Activated gamma-delta T cell treated with anti-CD3 and anti-CD28 coated beads, Interleukin-2, amount 50 U/mL, for 16 hours (primary cell): ENCODE data around the gene TMEM114.
A peak's percentile ranks its signal among the peaks of the same experiment; 100 is the strongest.

Experiments used
- DNase-seq: peaks from one replicate; pipeline ENCODE4 v3.0.0-alpha.2; 2020; ENCODE audit warnings: low read depth

TMEM114 gene

DNA sequence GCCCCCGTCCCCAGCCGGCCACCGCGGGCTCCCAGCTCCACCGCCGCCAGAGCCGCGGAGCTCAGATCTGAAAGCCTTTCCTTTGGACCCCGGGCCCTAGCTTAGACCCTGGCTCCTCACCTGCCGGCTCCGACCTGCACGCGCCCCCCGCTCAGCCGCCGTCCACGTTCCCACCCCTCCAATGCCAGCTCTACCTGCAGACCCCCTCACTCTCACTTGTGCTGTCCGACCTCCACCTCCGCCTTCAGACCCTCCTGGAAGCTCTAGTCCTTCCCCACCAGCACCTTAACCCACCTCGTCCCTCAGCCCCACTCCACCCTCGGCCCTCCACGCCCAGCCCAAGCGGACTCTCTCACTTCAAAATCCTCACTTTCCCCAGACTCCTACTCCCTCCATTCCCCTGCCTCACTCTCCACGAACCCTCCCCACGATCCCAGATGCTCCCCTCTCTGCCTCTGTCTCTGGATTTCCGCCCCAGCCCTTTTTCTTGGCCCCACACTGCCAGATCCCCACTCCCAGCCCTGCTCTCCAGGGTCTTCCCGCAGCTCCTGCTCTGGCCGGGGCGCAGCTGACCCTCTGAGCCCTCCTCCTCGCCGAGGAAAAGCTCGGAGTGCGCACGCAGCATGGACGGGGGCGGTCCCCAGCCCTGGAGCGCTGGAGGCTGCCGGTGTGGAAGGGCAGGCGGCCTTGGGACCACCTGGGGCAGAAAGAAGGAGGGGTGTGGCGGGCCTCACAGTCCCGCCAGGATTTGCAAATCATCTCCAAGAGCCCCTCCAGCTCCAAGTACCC, at the start of gene TMEM114:
TSS of gene TMEM114 (minus strand) at position 612 of the 789 bp plus-strand sequence. CDS start 673 bp downstream, outside the sequence.
- no peak for DNase-seq

GRCh38 chr16:8639694-8640093, 49.4 kb upstream of the TMEM114 start:
- DNase-seq, result no peak

DNA sequence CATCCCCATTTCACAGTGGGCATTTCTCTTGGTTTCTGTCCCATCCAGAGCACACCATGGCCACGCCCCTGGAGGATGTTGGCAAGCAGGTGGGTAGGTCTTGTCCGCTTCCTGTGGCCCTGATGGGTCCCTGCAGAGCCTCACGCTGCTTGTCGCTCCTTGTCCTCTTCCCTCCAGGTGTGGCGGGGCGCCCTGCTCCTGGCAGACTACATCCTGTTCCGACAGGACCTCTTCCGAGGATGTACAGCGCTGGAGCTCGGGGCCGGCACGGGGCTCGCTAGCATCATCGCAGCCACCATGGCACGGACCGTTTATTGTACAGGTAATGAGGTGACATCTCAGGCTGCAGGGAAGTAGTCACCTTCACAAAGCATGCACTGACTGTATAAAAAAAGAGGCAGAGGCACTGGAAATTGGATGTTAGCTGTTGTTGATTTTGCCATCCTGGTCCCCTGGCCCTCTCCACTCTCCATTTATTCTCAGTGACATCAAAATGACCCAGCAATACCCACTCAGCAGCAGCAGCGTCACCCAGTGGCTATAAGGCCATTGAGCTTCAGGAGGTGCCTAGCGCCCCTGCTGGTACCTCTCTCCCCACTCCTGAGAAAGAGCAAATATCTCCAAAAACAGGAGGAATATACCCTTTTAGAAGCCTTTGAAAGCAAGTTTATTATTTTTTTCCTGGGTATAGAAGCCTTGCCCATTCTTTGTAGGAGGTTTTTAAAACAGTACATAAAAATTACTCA, 44.9 kb upstream of the TMEM114 start:
- no peak for DNase-seq

DNA sequence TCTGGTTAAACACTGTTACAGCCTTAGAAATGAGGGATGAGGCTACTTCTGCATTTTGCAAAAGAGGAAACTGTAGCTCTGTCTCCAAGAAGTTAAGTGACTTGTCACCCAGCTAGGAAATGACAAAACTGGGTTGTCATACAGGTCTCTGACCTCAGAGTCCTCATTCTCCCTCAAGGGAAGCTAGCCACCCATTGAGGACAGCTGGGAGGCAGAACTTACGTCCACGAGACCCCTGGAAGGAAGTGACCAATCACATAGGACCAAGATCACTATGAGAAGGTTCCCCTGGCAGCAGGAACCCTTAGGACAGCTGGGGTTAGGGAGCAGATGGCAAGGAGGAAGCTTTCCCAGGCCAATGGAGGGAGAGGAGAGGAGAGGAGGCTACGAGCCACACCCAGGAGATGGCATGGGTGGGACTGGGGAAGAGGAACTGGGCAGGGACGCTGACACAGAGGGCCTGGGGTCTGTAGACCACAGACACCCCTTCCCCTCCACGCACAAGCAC, 42.4 kb upstream of the TMEM114 start:
- no peak for DNase-seq

DNA sequence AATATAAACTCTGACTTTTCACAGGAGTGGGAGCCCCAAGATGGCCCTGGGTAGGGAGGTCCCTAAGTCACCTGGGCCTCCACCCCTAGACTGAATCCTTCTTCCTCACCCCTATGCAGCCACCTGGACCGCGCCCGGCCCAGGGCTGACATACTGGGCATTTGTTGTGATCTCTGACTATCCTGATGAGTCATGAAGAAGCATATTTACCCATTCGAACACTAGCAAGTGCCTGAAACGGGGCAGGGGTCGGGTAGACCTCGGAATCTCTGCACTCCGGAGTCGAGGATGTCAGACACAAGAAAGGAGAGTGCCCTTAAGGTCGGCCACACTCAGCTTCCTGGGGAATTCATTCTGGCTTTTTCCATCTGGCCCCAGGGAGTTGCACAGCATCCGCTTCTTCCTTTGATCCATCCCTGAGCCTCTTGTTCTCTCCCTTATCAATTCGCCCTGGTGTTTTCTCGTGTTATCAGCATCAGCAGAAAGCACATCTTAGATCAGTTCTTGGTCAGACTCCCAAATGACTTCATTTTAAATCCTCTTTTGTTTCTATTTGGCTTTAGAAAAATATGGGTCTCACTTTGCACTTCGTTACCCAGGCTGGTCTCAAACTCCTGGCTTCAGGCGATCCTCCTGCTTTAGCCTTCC, 41.6 kb upstream of the TMEM114 start:
- no peak for DNase-seq

DNA sequence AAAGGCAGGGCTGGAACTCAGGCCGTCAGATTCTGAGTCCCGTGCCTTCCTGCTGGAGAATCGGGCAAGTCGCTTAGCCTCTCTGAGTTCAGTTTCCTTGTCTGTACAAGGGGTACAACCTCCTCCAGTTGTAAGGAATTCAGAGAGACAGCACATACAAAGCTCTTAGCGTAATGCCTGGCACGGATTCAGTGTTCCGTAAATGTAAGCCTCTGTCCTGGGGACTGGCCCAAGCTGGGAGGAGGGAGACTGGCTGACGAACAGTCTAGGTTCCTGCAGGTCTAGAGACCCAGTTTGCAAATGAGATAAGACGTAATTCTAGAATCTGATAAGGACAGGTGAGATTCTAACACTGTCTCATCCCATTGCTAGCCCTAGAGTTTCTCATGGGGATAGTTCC, 41.1 kb upstream of the TMEM114 start:
- DNase-seq, result no peak

DNA sequence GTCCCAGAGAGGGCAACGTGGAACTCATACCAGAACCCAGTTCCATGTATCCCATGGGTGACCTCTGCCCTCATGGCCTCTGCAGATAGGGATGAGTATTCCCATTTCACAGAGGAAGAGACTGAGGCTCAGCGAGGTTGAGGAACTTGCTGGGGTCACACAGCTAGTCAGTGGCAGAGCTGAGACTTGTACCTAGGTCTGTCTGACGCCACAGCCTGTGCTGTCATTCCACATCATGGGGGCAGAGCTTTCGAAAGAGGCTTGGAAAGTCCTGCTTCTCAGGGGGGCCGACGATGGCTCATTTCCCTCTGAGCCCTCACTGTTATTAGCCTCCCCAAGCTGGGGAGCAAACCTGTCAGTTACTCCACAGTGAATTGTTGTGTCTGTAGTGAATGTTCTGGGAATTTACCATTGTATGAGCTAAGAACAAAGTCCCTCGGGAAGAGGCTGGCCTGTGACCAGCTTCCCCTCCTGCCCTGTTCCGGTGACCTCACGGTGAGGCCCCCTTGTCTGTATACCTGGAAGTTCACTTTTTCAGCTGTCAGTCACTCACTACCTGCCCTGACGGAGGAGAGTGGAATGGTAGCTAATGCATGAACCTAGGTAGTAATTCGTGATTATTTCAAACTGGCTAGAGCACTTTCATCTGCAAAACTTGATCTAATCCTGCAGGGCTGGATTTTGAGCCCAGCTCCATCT, 40.1 kb upstream of the TMEM114 start:
- no peak for DNase-seq

DNA sequence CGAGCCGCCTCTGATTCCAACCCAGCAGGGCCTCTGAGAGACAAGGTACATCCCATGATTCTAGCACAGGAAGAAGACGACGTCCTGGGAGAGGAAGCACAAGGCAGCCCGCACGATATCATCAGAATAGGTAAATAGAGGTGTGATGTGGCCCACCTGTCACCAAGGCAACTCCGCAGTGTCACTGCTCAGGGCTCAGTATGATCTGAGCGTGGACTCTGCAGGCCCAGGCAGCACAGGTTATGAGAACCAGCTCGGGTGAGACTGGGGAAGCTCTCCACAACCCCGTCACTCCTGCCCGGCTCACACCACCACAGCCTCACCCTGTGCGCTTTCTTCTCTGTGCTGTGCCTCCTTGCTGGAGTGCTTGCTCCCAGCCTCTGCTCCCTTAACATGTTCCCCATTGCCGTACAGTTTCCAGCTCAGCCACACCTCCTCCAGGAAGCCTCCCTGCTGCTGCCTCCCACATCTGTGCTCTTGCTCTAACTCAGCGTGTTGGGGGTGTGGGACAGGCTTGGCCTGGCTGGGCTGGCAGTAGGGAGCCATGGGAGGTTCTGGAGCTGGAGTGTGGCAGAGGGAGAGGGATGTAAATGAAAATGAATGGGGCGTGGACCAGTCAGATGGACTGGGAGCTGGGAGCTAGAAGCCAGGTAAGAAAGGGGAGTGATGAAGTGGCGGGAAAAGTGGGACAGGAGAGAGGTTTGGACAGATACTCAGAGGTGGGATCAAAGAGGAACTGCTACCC, 38.8 kb upstream of the TMEM114 start:
- no peak for DNase-seq

DNA sequence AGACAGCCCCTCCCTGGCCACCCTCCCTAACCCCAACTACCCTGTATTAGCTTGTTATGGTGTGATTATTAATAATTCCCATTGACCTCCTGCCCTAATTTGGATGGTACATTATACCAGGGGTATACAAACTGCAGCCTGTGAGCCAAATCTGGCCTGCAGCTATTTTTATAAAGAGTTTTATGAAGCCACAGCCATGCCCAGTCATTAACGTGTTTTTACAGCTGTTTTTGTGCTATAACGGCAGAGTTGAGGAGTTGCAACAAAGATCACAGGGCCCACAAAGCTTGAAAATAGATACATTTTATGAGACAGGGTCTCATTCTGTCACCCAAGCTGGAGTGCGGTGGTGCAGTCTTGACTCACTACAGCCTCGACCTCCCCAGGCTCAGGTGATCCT, 37.1 kb upstream of the TMEM114 start:
- no peak for DNase-seq

DNA sequence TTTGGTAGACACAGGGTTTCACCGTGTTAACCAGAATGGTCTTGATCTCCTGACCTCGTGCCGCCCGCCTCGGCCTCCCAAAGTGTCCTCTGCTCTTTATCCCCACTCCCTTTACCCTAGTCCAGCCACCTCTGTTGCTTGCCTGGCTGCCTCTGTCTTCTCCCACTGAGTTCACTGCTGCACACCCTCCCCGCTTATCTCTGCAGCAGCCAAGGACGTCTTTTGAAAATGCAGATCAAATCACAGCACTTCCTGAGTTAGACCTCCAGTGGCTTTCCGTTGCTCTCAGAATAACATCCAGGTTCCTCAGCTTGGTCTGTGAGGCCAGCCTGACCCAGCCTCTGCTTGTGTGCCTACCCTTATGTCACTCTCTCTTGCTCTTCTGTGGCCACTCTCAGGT, 36.6 kb upstream of the TMEM114 start:
- DNase-seq, result no peak

DNA sequence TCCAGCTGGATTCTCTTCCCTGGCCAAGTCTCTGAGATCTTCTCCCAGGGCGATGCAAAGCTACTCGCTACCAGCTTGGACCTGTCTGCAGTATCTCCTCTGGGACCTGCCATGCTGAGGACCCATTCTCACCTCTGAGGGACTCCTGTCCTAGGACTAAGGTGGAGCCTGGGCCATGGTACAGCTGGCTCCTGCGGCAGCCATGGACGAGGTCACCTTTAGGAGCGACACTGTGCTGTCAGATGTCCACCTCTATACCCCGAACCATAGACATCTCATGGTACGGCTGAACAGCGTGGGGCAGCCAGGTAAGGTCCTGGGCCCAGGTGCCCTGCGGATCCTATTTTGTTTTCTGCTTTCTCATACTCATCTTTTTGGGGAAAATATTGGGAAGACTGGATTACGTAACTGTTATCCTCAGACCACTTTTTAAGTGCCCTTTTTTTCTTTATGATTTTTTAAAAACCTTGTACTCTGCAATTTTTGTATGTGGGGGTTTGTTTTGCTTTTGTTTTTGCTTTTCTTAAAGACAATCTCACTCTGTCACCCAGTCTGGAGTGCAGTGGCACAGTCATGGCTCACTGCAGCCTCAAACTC, 35.3 kb upstream of the TMEM114 start:
- DNase-seq, result no peak

DNA sequence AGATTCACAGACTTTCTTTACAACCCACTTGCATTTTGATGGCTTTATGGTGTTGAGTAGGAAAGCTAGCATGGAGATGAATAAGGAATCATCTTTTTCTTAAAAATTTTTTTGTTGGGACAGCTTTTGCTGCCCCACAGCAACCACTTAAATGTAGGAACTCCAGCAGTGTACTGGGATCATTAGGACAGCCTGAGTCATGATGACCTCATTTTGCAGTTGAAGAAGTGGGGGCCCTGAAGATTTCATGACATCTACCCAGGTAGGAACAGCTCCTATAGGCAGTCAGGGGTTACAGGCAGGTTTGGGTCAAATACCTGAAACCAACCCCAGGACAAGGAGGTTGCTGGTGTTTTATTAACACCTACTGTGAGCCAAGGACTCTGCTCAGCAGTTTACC, 33.3 kb upstream of the TMEM114 start:
- DNase-seq, result no peak

GRCh38 chr16:8622315-8622656, 32.0 kb upstream of the TMEM114 start:
- DNase-seq, result no peak

- peak; percentile 90 for DNase-seq
Observed at GRCh38 chr16:8621572-8622314, 31.4 kb upstream of the TMEM114 start, which contains the start of gene METTL22. METTL22 (plus strand) TSS chr16:8621698; CDS start chr16:8625666, 3,968 bp downstream.

DNA sequence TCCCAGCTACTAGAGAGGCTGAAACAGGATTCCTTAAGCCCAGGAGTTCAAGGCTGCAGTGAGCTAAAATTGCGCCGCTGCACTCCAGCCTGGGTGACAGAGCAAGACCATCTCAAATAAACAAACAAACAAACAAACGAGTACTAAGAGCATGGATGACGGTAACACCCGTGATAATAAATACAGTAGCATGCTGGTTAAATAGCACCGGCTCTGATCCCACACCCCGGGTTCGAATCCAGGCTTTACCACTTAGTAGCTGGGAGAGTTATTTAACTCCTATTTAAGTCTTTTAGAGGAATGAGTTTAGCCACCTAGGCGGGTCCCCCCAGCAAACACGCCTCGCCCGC, 30.9 kb upstream of the TMEM114 start:
- no peak for DNase-seq

DNA sequence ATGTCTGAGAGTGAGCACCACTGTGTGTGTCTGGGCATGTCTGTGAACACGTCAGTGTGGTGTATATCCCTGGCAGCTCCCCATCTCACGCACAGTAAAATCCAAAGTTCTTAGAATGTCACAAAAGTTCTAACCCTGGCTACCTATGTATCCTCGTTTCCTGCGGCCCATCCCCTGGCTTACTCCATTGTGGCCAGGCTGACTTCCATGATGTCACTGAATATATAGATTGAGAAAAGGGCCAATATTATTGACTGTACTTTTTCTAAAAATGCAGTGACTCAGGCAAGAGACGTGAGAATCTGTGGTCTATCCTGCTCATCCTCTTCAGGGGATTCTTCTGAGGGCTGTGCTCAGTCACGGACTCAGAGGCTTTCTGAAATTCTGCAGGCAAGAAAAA, 30.2 kb upstream of the TMEM114 start:
- no peak for DNase-seq

GRCh38 chr16:8619671-8620370, 29.5 kb upstream of the TMEM114 start:
- no peak for DNase-seq

DNA sequence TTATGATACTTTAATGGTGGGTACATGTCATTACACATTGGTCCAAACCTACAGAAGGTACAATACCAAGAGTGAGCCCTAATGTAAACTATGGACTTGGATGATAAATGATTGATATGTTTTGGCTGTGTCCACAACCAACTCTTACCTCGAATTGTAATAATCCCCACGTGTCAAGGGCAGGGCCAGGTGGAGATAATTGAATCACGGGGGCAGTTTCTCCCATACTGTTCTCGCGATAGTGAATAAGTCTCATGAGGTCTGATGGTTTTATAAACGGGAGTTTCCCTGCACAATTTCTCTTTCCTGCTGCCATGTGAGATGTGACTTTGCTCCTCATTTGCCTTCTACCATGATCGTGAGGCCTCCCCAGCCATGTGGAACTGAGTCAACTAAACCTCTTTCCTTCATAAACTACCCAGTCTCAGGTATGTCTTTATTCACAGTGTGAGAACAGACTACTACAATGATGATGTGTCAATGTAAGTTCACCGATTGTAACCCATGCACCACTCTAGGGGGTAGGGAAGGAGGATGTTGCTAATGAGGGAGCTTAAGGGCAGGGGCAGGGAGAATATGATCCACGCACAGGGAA, 24.2 kb upstream of the TMEM114 start:
- no peak for DNase-seq

GRCh38 chr16:8611886-8612600, 21.7 kb upstream of the TMEM114 start:
- DNase-seq, result no peak
